Stimulated activated CD8-positive, alpha-beta memory T cell treated with anti-CD3 and anti-CD28 coated beads, Interleukin-4, amount 100 ng/mL, for 24 hours (primary cell): ENCODE results near the gene FAM240B.

Experiments
- DNase-seq: peaks from one replicate; pipeline ENCODE4 v3.0.0-alpha.2; 2020; ENCODE audit warnings: low read depth

Gene FAM240B

GRCh38 chr9:38700695-38701094 lies 19.2 kb downstream of the FAM240B start:
- DNase-seq: no peak

DNA sequence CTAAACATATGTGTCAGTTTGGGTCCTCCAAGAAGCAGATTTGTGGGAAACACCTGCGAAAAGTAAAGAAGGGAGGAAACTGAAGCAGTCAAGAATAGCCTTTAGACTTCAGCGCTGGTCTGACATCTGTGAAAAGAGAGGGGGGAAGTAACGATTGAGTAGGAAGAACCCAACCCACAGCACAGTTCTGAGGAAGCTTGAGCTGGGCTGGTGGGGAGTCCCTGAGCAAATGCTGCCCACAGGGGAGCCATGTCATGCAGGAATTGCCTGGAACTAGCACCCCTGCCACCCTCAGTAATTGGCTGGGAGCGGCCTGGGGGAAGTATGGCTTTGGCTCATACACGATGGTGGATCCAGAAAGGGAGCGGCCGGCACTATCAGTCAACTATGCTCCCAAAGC lies 20.6 kb downstream of the FAM240B start:
- no peak for DNase-seq

DNA sequence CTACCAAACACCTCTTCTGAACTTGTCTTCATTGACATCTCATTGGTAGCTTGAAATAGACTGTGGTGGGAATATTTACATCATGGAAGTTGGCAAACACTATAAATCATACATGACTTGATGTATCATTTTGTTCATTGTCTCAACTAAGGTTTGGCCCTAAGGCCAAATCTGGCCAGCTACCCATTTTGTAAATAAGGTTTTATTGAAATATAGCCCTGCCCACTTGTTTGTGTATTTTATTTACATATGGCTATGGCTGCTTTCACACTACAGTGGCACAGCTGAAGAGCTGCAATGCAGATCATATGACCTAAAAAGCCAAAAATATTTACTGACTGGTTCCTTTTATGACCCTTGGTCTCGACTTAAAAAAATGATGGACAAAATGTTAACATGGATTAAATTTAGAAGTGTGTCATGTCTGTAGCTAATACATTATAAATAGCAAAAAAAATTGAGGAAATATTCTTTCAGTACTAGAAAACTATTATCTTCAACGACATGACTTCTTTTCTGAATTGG lies 22.1 kb downstream of the FAM240B start:
- DNase-seq: no peak

DNA sequence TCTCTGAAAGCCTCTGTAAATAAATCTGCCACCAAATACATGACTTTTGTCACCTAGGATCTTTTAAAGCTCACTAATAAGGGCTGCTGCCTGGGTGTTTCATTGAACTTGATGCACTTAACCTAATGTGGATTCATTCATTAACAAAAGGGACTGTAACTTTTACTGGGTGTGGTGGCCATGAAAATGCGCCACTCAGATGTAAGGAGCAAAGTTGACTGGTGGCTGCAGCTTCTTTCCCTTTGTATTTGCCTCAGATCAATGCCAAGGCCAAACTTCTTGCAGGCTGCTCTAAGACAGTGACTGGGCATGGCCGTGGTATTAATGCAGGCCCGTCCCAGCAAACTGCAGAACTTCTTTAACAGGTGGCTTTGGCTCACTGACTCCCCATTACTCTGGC lies 22.9 kb downstream of the FAM240B start:
- DNase-seq: no peak

GRCh38 chr9:38694676-38695075 lies 25.3 kb downstream of the FAM240B start:
- no peak for DNase-seq

- no peak for DNase-seq
Observed at GRCh38 chr9:38692707-38693106, 27.2 kb downstream of the FAM240B start.

- DNase-seq: no peak
Observed at GRCh38 chr9:38690574-38690973, 29.4 kb downstream of the FAM240B start.

- no peak for DNase-seq
Observed at GRCh38 chr9:38689678-38690077, 30.3 kb downstream of the FAM240B start.

GRCh38 chr9:38687992-38688391 lies 31.9 kb downstream of the FAM240B start:
- no peak for DNase-seq

DNA sequence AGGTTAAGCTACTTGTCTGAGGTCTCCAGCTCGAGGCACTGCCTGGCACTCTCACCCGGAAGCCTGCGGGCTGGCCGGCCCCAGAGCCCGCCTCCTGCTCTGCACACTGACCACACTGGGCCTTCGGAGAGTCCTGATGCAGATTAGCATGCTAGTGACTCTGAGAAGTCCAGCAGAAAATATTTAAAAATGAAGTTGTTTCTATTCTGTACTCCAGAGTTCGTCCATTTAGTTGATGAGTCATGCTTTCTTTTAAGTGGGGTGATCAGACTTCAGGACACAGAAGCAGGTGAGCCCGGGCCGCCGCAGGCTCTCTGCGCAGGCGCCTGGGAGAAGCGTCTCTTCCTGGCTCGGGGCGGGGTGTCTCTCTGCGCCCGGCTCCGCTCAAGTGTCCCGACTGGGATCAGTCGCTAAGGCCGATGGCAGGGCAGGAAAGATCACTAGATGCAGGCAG lies 32.5 kb downstream of the FAM240B start:
- no peak for DNase-seq

DNA sequence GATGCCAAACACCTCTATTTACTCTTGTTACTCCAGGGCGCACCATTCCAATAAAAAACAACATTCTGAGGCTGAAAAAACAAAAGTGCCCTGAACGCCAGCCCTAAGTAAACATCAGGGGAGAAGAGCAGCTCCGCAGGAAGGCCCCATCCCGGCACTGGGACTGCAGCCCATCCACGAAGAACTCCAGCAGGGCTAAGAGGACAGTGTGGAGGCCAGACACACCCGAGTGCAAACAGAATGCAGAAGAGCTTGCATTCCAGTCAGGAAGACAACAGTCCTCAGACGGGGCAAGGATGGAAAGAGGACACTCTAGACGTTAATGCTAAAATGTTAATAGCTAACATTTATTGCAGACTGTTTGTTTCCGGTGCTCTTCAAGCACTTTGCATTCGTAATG lies 33.0 kb downstream of the FAM240B start:
- no peak for DNase-seq

- DNase-seq: no peak
Observed at GRCh38 chr9:38685535-38685934, 34.4 kb downstream of the FAM240B start.

DNA sequence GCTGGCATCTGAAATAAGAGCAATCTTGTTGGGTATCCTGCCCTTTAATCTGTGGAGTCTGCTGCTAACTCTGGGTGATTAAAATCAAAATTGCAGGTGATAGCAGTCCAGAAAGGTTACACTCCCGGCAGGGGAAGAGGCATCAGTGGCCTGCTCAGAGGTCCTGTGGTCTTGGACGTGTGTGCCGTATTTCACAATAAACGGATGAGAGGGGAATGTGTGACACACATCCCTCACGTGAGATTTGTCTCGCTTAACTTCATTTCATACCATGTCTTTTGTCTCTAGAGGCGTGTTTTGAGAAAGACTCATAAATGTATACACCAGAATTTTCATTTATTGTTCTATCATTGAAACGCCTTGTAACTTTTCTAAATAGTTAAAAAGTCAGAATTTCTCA lies 36.6 kb downstream of the FAM240B start:
- DNase-seq: no peak

DNA sequence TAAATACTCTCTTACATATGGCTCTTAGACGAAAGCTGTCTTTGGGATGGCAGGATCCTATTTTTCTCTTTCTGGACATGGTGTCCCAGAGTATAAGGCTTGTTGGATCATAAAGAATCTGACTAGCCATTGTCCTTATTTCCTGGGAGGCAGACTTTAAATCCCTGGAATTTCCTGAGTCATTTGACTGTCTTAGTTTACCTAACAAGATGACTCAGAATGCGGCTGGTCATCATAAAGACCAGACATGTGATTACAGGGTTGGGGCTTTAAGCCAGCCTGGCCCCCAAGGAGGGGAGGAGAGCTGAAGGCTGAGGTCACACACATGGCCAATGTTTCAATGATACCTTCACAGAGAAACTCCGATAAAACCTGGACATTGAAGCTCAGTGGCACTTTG lies 37.2 kb downstream of the FAM240B start:
- no peak for DNase-seq

GRCh38 chr9:38681747-38682227 lies 38.1 kb downstream of the FAM240B start:
- DNase-seq: no peak

GRCh38 chr9:38680837-38681445 lies 39.0 kb downstream of the FAM240B start:
- DNase-seq: no peak

GRCh38 chr9:38677660-38678303 lies 42.2 kb downstream of the FAM240B start:
- no peak for DNase-seq

GRCh38 chr9:38675831-38676230 lies 44.1 kb downstream of the FAM240B start:
- no peak for DNase-seq

GRCh38 chr9:38675211-38675610 lies 44.7 kb downstream of the FAM240B start:
- DNase-seq: no peak

- no peak for DNase-seq
Observed at GRCh38 chr9:38673399-38674193, 46.3 kb downstream of the FAM240B start.

- no peak for DNase-seq
Observed at GRCh38 chr9:38671748-38672147, 48.2 kb downstream of the FAM240B start.

DNA sequence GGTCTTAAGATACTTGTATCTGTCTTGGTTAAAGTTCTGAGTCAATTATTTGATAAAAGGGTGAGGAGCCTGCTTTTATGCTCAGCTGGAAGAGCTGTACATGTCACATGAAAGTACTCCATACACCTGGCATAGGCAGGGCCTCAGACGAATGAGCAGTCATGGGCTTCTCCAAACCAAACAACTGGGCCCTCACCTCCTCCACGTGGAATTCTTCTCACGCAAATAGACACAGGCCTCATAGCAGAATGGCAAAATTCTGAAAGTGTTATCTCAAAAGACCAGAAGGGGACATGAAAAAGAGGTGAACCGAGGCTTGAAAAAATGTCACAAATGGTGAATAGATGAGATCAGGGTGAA lies 48.6 kb downstream of the FAM240B start:
- no peak for DNase-seq
